GM19468 (cell line): Measurements from ENCODE around the gene UVRAG.

ENCODE experiments used
- ATAC-seq: cut with Tn5 transposase; IDR thresholded peaks from one replicate; pipeline ENCODE4 v1.9.1; 2021; ENCODE audit warnings: mild to moderate bottlenecking, moderate library complexity, moderate number of reproducible peaks; ENCODE audit not compliant: unreplicated experiment; ENCODE audit errors: extremely low read depth

The UVRAG gene

GRCh38 chr11:76172583-76172982, 357.6 kb downstream of the UVRAG start:
- ATAC-seq = no peak

GRCh38 chr11:76173663-76174062, 358.7 kb downstream of the UVRAG start:
- no peak for ATAC-seq

- ATAC-seq = no peak
These were observed 359.3 kb downstream of the UVRAG start for GRCh38 chr11:76174330-76174729.

GRCh38 chr11:76175783-76176182, 360.8 kb downstream of the UVRAG start:
- no peak for ATAC-seq

- no peak for ATAC-seq
These were observed 361.5 kb downstream of the UVRAG start for GRCh38 chr11:76176463-76176862.

- ATAC-seq = no peak
These were observed 362.3 kb downstream of the UVRAG start for GRCh38 chr11:76177250-76177686.

- ATAC-seq = no peak
These were observed 364.1 kb downstream of the UVRAG start for GRCh38 chr11:76179147-76179546.

- no peak for ATAC-seq
These were observed 366.4 kb downstream of the UVRAG start for GRCh38 chr11:76181371-76181770.

GRCh38 chr11:76184551-76184993, 369.6 kb downstream of the UVRAG start:
- no peak for ATAC-seq

GRCh38 chr11:76185511-76185910, 370.5 kb downstream of the UVRAG start:
- no peak for ATAC-seq

- no peak for ATAC-seq
These were observed 371.0 kb downstream of the UVRAG start for GRCh38 chr11:76185931-76186401.

- no peak for ATAC-seq
These were observed 371.8 kb downstream of the UVRAG start for GRCh38 chr11:76186776-76187279.

GRCh38 chr11:76188873-76189272, 373.9 kb downstream of the UVRAG start:
- no peak for ATAC-seq

- ATAC-seq = no peak
These were observed 374.7 kb downstream of the UVRAG start for GRCh38 chr11:76189682-76190081.

- no peak for ATAC-seq
These were observed 375.4 kb downstream of the UVRAG start for GRCh38 chr11:76190376-76190775.
